WERI-Rb-1 (cell line): Measurements from ENCODE around the gene RNF212.
"Not testable (repeated sequence)": the region's sequence is repeated elsewhere in the genome, so short reads cannot be mapped to it uniquely, and the experiment has no call there.

Experiments used
- DNase-seq: peaks from one replicate; pipeline ENCODE4 v3.0.0-alpha.2; 2020
- H3K27ac ChIP-seq: fragments of 250-450 bp; sonication (Bioruptor Pico); 2 replicates; pipeline ENCODE4 v1.5.1; 2020; ENCODE audit warnings: mild to moderate bottlenecking, moderate library complexity
- H3K27me3 ChIP-seq: fragments of 250-450 bp; sonication (Bioruptor Pico); 2 replicates; pipeline ENCODE4 v1.5.1; 2021; ENCODE audit warnings: mild to moderate bottlenecking, low read depth, moderate library complexity; ENCODE audit not compliant: insufficient read depth, severe bottlenecking
- H3K36me3 ChIP-seq: fragments of 250-450 bp; sonication (Bioruptor Pico); 2 replicates; pipeline ENCODE4 v1.5.1; 2020; ENCODE audit warnings: mild to moderate bottlenecking, moderate library complexity
- H3K4me3 ChIP-seq: 2 replicates; pipeline ENCODE4 v1.5.1; 2011; ENCODE audit warnings: low read depth, mild to moderate bottlenecking, control low read depth, low read length
- H3K9me3 ChIP-seq: fragments of 250-450 bp; sonication (Bioruptor Pico); 2 replicates; pipeline ENCODE4 v1.5.1; 2021; ENCODE audit warnings: mild to moderate bottlenecking, moderate library complexity; ENCODE audit not compliant: severe bottlenecking
- TF ChIP-seq, protein P1 (sequence below): IDR thresholded peaks from 2 replicates; pipeline ENCODE4 v1.5.1; 2011; ENCODE audit warnings: low read depth, mild to moderate bottlenecking, control low read depth, inconsistent platforms, low read length

RNF212 gene

DNA sequence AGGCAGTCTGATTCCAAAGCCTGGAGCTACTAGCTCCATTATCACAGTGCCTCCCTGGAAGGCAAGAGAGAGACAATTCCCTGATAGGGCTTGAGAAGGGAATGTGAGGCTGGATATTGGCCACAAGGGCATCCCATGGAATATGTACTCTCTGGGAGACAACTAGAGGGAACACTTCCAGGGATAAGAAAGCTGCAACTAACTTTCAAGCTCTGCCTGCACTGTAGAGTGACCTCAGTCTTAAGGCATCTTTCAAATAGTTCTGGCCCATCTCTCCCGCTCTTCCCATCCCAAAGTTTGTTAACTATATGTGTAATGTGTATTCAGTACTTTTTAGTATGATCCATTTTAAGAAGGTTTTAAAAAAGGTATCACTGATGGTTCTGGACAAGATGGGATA lies 13.1 kb upstream of the RNF212 start:
- Histone ChIP-seq H3K27ac (no peak overlapping the region), H3K9me3 (peaks cover 6% of the 10 kb centered on the region), H3K36me3 (no peaks in the 10 kb centered on the region), H3K4me3 (no peak overlapping the region), H3K27me3 (no peaks in the 10 kb centered on the region)
- DNase-seq, result no peak
- TF ChIP-seq, protein P1, sequence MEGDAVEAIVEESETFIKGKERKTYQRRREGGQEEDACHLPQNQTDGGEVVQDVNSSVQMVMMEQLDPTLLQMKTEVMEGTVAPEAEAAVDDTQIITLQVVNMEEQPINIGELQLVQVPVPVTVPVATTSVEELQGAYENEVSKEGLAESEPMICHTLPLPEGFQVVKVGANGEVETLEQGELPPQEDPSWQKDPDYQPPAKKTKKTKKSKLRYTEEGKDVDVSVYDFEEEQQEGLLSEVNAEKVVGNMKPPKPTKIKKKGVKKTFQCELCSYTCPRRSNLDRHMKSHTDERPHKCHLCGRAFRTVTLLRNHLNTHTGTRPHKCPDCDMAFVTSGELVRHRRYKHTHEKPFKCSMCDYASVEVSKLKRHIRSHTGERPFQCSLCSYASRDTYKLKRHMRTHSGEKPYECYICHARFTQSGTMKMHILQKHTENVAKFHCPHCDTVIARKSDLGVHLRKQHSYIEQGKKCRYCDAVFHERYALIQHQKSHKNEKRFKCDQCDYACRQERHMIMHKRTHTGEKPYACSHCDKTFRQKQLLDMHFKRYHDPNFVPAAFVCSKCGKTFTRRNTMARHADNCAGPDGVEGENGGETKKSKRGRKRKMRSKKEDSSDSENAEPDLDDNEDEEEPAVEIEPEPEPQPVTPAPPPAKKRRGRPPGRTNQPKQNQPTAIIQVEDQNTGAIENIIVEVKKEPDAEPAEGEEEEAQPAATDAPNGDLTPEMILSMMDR, result no peak

DNA sequence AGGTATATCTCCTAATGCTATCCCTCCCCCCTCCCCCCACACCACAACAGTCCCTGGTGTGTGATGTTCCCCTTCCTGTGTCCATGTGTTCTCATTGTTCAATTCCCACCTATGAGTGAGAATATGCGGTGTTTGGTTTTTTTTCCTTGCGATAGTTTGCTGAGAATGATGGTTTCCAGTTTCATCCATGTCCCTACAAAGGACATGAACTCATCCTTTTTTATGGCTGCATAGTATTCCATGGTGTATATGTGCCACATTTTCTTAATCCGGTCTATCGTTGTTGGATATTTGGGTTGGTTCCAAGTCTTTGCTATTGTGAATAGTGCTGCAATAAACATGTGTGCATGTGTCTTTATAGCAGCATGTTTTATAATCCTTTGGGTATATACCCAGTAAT lies 12.1 kb upstream of the RNF212 start:
- not testable (repeated sequence) for H3K9me3 ChIP-seq, H3K36me3 ChIP-seq, H3K27me3 ChIP-seq, DNase-seq, H3K27ac ChIP-seq, H3K4me3 ChIP-seq

DNA sequence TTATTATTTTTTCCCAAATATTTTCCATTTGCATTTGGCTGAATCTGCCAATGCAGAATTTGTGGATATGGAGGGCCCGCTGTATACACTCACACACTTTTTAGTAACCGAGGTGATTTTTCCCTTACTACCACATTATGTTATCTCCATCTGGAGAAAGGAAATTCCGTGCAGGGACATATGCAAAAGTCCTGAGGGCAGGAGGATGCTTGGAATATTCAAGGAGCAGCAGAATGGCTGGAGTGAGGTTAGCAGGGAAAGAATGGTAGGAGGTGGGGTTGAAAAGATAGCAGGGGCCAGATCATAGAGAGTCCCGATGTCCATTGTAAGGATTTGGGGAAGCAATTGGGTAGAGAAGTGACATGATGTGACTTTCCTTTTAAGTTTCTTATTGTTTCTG lies 11.5 kb upstream of the RNF212 start:
- TF ChIP-seq, protein P1, result no peak
- H3K9me3 ChIP-seq, result peaks cover 6% of the 10 kb centered on the region
- H3K27ac ChIP-seq, result no peak overlapping the region
- H3K27me3 ChIP-seq, result no peaks in the 10 kb centered on the region
- H3K4me3 ChIP-seq, result no peak overlapping the region
- no peak for DNase-seq
- H3K36me3 ChIP-seq, result no peaks in the 10 kb centered on the region

DNA sequence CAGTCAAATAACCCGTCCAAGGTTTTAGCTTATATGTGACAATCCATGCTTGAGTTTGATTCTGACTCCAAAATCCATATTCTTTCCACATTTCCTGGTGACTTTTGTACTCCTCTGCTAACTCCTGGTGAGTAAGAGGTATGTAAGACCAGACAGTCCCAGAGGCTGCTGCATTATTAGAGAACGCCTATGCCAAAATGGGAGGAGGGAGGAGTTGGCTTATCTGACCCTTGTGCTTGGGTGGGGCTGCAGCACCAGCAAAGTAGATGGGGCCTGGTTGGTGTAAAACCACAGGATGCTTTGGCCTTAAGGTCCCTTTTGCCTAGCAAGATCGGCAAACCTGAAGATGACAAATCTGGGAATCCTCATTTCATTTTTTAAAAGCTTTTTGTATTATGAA lies 9.1 kb upstream of the RNF212 start:
- H3K27ac ChIP-seq, result no peak overlapping the region
- DNase-seq, result no peak
- H3K9me3 ChIP-seq, result peaks cover 6% of the 10 kb centered on the region
- no peaks in the 10 kb centered on the region for H3K36me3 ChIP-seq
- no peaks in the 10 kb centered on the region for H3K27me3 ChIP-seq
- no peak overlapping the region for H3K4me3 ChIP-seq
- TF ChIP-seq, protein P1, result no peak

DNA sequence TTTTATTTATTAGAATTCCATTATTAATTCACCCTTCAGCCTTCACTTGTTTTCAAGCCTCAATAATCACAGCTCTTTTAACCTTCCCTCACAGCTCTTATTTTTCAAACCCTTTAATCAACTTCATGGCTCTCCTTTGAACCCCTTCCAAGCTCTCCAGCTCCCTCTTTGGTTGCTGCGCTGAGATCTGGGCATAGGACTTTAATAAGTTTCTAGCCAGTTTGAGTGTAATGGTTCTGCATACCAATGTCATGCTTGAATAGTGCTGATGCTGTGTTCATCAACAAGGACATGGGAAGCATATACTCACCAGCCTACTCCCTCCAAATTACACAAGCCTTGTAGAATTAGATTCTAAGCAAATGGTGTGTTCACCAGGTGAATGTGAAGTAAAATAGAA lies 3.5 kb upstream of the RNF212 start:
- DNase-seq, result no peak

DNA sequence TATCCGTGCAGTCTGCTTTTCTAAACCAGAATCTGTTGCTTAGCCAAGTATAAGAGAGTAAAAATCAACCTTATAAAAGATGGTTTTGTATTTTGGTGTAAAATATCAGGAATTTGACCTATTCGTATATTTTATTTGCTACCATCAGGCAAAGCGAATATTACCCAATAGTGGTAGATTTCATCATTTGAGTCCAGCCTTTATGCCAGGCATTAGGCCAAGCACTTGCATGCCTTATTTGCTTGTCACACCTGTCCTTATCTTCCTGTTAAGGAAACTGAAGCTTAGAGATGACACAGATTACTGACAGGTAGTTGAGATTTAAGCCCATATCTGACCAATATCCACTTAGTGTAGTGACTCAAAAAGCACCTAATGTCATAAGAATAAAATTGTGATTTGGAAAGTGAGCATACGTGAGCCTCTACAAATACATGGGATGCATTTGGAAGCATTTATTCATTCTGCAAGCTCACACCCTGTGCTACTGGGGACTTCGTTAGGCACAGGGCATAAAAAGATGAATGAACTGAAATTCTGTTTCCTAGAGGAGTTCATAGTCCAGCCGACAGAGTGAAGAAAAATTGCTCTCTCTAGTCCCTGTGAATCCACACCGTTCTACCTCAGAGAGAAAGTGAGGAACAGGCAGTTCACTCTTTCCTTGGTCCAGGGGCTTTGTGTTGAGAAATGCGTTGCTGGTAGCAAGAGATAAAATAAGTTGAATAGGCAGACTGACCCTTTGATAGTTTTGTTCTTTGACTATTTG lies 2.3 kb upstream of the RNF212 start:
- Histone ChIP-seq H3K27me3 (no peaks in the 10 kb centered on the region), H3K4me3 (no peak overlapping the region), H3K36me3 (no peaks in the 10 kb centered on the region), H3K27ac (no peak overlapping the region), H3K9me3 (no peaks in the 10 kb centered on the region)
- TF ChIP-seq, protein P1, result no peak
- DNase-seq, result no peak

More for the DNA sequence above, 3.5 kb upstream of the RNF212 start:
- Histone ChIP-seq H3K36me3 (no peaks in the 10 kb centered on the region), H3K4me3 (no peak overlapping the region), H3K27ac (no peak overlapping the region), H3K9me3 (no peaks in the 10 kb centered on the region), H3K27me3 (no peaks in the 10 kb centered on the region)
- TF ChIP-seq, protein P1, result peak; percentile 48
